ENCODE data around the gene FERMT2.
A peak's percentile ranks its signal among the peaks of the same experiment; 100 is the strongest.

The FERMT2 gene, protein sequence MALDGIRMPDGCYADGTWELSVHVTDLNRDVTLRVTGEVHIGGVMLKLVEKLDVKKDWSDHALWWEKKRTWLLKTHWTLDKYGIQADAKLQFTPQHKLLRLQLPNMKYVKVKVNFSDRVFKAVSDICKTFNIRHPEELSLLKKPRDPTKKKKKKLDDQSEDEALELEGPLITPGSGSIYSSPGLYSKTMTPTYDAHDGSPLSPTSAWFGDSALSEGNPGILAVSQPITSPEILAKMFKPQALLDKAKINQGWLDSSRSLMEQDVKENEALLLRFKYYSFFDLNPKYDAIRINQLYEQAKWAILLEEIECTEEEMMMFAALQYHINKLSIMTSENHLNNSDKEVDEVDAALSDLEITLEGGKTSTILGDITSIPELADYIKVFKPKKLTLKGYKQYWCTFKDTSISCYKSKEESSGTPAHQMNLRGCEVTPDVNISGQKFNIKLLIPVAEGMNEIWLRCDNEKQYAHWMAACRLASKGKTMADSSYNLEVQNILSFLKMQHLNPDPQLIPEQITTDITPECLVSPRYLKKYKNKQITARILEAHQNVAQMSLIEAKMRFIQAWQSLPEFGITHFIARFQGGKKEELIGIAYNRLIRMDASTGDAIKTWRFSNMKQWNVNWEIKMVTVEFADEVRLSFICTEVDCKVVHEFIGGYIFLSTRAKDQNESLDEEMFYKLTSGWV

DNA sequence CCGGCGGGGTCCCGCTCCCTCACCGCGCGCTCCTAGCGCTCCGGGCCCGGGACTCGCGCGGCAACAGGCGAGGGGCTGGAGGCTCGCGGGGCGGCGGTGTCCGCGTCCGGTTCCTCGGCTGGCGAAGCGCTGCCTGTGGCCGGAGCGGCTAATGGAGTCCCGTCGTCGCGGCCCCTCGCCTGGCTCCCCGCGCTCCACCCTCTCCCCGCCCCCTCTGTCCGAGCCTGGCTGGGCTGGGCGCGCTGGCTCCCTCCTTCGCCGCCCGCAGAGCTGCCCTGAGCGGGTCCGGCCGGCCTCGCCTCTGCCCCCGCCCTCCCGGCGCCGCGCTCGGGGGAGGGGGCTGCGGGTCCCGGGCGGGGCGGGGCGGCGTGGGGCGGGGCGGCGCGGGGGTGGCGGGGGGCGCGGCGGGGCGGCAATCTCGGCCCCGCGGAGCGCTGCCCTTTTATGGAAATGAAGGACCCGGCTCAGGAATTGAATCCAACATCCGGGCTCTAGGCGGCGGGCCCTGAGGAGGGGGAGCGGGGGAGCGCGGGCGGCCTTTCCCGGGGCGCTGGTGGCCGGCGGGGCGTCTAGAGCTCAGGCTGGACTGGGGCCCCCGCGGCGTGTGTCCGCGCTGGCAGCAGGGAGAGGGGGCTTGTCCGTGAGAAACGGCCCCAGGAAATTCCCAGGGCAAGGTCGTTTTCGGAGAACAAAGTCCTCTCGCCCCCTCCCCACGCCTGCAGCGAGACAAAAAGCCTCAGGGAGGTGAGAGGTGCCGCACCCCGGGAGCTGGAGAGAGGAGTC, at the start of gene FERMT2:
TSS of gene FERMT2 (minus strand) at position 153 of the 783 bp plus-strand sequence. CDS start 482 bp downstream, outside the sequence.
- peak; percentile 93 for DNase-seq

DNA sequence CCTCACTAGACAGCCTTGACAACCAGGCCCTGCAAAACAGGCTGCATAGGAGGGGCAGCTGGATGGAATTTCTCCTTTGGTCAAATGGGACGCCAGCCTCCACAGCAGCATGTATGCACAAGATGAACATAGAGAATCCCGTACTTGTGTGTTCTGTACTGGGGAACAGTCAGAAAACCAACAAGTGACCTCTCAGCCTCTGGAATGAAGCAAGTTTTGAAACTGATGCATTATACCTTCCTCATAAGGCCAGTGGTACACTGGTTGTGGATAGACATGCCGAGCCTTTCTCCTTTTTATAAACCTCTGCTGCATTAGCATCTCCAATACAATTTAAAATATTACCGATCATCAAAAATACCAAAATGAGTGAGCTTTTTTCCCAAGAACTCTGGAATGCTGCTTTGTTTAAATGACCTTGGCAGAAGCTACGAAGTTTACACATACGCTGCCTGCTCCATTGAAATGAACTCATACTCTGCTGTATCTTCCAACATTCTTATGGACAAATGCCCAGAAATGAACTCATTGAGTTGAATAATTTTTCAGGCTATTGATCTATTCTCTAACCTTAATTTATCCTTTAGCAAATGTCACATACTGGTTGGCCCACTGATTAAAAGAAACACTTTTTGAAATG, 47.6 kb upstream of the FERMT2 start:
- peak; percentile 91 for DNase-seq

DNA sequence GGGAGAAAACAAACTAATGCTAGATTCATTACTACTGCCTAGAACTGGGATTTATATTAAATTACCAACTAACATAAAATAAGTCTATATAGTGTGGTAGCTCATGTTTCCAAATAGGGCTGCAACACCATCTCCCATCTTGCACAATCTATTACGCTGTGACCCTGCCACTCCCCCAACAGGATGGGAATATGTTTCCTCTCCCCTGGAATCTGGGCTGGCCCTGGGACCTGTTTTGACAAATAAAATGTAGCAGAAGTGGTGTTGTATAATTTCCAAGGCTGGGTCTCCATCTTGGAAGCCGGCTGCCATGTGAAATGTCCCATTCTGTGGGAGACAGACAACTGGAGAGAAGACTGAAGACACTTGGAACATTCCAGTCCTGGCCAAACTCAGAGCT, 45.6 kb upstream of the FERMT2 start:
- no peak for DNase-seq

DNA sequence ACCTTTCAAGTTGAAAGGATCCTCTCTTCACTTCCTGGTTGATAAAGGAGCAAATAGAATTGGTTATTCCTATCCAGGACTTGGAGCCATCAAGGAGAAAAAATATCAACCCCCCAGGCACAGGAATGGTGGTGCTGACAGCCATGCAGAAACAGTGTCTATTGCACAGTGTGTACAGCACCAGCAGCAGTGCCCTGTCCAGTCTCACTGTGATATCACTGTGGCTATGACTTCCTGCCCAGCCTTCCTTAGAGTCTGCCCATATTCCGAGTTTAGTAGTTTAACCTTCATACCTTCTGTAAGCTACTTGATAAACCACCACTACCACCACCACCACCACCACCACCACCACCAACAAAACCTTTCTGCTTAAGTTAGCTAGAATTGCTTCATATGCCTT, 45.1 kb upstream of the FERMT2 start:
- no peak for DNase-seq

DNA sequence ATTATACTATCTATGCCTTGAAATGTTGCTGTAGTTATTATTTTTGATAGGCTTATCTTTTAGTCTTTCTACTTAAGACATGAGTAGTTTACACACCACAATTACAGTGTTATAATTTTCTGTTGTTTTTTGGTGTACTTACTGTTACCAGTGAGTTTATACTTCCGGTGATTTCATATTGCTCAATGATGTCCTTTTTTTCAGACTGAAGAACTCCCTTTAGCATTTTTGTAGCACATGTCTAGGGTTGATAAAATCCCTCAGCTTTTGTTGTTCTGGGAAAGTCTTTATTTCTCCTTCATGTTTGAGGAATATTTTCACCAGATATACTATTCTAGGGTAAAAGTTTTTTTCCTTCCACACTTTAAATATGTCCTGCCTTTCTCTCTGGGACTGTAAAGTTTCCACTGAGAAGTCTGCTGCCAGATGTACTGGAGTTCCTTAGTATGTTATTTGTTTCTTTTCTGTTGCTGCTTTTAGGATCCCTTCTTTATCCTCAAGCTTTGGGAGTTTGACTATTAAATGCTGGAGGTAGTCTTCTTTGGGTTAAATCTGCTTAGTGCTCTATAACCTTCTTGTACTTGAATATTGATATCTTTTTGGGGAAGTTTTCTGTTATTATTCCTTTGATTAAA, 41.5 kb upstream of the FERMT2 start:
- DNase-seq = no peak

DNA sequence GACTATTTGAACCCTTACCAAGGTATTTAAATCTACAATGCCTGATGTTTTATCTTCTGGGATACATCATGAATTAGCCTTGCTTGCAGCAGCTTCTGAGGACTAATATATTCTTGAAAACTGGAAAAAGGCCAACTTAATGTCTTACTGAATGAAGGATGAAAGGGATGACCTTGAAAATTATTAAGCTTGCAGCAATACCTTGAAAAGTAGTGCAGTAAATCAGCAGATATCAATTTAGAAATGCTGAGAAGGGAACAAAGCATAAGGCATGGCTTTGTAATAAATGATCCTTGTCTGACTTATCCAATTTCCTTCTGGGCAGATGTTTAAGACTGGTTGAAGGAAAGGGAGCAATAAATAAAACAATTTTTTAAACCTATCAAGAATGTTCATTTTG, 37.3 kb upstream of the FERMT2 start:
- DNase-seq = no peak

DNA sequence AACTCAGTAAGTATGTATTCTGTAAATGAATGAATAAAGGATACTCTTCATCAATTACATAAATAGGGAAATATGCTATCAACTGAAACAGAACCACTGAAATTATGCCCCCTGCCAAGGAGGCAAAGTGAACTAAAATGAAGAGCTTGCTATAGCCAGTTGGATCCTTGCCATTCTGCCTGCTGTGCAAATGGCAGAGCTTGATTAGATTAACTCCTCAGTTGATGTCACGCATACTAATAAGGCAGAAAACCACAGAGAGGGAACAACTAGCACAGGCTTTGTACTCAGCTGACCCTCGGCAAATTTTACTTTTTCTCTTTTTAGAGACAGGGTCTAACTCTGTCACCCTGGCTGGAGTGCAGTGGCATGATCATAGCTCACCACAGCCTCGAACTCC, 36.7 kb upstream of the FERMT2 start:
- DNase-seq = peak; percentile 9

DNA sequence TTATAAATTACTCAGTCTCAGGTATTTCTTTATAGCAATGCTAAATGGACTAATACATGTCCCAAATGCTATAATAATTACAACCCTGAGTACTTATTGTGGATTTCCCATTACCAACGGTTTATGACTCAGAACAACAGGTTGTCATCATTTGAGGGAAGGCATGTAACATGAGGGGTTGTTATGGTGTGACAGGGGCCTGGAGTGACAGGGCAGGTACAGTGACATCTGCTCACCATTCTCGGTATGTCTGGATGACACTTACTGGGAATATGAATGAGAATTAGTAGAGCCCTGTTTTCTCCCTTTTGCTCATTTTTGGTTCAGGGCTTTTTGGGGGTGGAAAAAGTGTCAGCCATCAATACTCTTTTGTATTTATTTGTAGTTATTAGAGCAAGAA, 36.2 kb upstream of the FERMT2 start:
- no peak for DNase-seq

DNA sequence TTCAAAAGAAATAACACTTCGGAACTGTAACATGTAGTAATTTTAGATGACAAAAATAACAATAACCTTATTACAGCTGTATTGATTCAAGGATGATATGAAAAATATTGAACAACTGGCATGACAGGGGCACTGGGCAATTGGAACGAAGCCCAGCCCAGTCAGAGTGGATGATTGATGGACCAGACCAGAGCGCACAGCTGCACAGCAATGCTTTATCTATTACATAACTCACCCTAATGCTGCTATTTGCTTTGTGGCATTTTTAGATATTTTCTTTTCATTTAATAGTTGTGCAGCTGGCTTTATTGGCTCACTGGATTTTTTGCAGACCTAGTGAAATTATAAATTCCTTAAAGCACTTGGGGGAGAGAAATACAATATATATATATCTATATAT, 26.9 kb upstream of the FERMT2 start:
- no peak for DNase-seq

DNA sequence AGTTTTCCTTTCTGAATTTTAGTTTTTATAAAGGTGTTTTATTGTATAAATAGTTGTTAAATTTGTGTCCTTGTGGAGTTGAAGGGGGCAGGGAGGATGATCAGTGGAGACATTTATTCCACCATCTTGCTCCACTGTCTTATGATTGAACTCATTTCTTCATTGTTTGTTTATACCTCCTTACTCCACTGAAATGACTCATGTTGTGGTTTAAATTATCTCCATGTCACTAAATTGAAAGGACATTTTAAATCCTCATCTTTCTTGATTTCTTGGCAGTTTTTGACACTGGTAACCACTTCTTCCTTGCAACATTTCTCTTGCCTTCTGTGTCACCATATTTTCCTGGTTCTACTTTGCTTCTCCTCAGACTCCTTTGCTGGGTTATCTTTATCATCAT, 23.6 kb upstream of the FERMT2 start:
- DNase-seq = no peak

DNA sequence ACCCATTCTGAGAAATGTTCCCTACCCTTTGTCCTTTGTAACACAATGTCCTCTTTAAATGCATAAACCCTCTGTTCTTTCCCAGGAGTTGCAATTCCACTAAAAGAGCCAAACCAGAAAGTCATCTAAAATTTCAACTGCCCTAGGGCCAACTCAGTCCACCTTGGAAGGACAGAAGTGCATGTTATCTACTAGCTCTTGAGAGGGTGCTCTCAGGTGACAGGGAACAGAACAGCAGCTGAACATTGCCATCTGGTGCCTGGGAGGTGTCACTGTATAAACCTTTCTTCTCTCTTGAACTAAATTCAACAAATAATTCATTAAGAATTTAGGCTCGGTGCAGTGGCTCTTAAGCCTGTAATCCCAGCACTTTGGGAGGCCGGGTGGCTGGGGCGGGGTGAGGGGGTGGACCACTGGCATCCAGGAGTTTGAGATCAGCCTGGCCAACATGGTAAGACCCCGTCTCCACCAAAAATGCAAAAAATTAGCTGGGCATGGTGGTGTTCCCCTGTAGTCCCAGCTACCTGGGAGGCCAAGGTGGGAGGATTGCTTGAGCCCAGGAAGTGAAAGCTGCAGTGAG, 10.3 kb upstream of the FERMT2 start:
- DNase-seq = peak; percentile 61

DNA sequence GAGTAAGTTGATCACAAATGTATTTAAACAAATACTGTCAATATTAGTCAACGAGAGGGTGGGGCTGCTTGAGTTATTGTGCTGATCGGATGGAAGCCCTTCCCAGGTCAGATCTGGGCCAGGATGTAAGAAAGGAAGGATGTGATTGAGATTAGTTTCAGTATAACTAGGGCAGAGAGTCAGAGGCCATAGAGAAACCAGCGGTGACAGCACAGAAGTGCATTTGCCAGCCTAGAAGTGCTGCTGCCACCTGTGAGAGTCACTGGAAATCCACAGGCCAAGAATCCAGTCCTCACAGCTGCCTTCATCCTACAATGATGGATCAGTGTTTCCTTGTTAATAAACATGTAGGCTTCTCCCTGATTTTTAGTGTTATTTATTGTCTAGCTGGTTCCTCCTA, 9.8 kb upstream of the FERMT2 start:
- DNase-seq = no peak

DNA sequence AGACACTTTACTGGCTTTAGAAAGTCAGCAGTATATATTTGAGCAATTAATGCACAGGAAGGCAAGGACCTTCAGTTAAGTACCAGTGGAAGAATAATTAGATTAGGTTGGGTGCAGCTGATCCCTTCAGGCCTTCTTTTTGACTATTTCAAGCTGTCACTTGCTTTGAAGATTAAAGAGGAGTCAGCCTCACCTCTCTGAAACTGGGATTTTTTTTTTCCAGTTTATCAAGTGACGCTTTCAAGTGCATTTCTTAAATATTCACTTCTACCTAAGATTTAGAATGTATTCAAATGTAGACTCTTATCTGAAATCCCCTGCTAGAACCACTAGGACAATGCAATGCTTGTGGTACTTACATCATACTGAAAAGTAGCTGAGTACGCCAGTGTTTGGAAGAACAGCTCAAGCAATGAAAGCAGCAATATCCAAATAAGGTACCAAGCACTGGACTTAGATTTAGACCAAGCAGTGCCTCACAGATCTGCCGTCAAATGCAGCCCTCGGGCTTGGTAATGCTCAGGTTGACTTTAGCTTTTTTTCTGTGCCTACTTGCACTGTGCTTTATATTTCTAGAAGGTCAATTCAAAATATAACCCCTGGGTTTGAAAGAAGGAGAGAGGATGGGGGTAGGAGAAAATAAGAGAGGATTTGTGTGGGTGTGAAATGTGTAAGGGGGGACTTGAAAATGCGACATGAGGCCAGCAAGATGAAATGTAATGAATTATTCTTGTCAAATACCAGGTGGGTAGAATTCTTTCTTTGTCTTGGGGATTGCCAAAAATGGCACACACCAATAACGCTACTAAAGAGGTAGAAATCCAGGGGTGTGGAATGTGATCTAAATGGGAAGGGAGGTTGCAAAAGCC, 3.7 kb upstream of the FERMT2 start:
- DNase-seq = peak; percentile 86

DNA sequence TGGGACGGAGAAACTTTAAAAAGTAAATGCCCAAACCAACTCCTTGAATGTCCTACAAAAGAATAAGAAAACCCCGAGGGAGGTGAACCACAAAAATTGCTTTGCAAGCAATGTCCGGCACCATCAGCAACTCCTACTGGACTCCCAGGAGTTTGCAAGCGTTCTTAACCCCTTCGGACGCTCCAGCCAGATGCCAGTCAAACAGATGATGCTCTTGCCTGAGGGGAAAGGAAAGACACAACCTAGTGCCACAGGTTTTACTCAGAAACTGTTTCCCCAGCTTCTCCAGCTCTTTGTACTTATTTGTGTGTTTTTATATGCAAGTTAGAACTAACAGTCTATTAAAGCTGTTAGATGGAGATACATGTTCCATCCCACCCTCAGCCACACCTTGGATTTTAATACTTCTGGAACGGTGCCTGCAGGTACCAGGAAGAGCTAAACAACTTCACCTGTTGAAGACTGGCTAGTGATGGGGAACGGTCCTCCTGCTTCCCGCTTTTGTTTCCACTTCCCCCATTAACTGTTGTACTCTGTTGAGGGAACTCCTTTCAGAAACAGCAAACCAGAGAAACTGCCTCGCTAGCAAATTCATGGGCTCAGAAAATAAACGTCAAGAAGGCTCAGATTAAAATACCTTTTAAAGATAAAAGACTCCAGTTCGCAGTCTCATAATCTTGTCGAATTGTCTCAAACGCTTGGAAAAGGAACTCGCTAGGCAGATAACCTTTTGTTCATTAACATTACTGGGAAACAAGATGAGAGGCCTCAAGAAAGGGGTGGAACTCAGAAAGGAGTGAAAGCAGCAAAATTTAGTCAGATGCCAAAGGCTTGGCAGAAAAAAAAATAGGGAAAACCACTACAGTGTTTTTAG, 1.1 kb upstream of the FERMT2 start:
- DNase-seq = peak; percentile 81

DNA sequence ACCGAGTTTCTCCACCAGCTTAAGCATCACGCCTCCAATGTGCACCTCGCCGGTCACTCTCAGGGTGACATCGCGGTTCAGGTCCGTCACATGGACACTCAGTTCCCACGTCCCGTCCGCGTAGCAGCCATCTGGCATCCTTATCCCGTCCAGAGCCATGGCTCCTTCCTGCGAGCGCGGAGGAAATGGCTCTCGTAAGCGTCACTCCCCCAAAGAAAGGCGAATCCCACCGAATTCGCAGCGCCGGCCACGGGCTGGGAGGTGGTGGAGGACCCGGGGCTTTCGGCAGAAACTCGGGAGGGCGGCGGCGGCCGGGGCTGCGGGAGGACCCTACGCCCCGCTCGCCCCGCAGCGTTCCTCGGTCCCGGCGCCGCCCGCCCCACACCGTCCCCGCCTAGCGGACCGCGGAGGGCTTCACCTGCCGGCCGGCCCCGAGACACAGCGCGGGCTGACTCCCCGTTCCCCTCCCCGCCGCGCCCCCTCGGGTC, 396 bp downstream of the FERMT2 start:
- DNase-seq = peak; percentile 42

DNA sequence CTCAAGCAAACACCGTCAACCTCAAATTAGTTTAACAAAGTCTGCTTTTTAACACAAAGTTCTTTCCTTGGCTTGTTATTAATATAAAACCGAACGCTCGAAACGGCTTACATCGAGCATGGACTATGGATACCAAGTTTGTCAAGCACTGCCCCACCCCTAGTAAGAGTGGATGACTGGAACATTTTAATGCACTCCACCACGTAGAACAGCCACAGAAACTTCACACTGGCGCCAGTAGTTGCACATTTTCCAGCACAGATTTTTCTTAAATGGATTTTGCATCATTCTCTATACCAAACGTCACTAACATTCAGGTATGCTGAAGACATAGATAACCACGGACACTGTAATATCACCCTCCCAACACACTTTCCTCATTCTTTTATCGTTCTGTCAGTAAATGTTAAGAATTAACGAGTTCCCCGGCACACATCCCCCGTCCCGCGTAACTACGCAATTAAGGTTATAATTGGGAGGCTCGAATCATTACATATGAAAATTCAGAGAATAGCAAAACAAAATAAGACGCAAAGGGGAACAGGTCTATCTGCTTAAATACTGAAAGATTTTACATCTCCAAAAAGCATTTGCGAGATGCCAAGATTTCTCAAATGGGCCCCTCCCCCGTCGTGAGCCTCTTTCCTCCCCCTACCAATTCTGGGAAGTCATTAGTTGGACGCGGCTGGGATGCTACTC, 990 bp downstream of the FERMT2 start:
- peak; percentile 46 for DNase-seq

DNA sequence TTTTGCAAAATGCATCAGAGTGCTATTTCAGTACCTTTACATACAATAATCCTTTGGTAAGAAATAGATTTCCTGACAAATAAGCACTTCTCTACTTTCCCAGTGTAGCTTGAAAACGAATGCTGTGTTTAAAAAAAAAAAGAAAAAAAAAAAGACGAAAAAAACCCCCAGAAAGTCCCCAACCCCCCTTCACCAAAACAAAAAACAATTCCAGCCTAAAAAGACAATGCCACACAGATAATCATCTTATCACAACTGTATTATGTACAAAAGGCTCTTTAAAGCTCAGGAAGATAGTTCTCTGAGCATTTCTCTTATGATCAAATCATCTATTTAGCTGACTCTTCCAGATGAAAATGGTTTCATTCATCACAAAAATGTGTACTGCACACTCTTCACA, 1.6 kb downstream of the FERMT2 start:
- no peak for DNase-seq

DNA sequence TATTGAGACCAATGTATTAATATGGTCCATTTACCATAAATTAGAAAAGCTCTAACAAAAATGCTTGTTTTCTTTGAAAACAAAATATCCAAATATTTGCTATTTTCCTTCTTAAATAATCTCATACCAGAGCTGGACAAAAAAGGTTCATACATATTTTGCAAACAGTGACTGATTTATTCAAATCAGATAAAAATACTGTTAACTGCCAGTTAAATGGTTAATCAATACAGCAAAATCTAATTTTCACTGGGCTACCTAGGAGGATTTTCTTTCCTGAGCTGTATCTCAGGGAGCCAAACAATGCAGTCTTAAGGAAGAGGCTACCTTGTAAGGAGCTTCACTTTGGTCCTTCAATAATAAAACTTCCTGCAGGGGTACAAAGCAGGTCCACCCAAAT, 2.0 kb downstream of the FERMT2 start:
- no peak for DNase-seq

DNA sequence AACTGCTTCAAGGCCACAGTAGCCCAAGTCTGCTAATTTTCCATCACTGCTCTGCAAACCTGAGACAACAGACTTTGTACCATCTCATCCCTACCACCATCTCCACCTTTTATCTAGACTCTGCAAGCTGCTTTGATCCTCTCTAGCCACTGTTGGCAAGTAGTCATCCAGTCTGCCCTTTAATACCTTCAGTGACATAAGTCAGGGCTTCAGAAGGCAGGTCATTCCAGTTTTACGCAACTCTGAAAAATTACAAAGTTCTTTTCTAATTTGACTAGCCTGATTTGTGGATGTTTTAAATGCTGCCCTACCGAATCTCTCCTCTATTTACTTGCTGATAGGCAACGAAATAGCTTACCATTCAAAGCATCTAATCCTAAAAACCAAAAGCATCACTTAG, 2.8 kb downstream of the FERMT2 start:
- no peak for DNase-seq

Measured in fibroblast of upper back skin (primary cell).